Mesothelial cell of epicardium (in vitro differentiated cells): ENCODE data around the gene DNAL1. TPM values are rescaled to one million over a fixed set of nuclear protein-coding genes. Genes with fewer than 3 reads are reported as not detected.

Experiments
- DNase-seq, 2 experiments: peaks; one replicate each; pipeline ENCODE4 v3.0.0; 2021; ENCODE audit warnings: low spot score in 2 of 2; ENCODE audit not compliant: unreplicated experiment in 2 of 2
- H3K27ac Mint-ChIP-seq: 2 replicates; pipeline ENCODE4 v1.8.0; 2021; ENCODE audit warnings: mixed read lengths
- H3K27me3 Mint-ChIP-seq: 2 replicates; pipeline ENCODE4 v1.8.0; 2021; ENCODE audit warnings: low read depth, mixed read lengths
- H3K36me3 Mint-ChIP-seq: 2 replicates; pipeline ENCODE4 v1.8.0; 2021; ENCODE audit warnings: mixed read lengths
- H3K4me1 Mint-ChIP-seq: 2 replicates; pipeline ENCODE4 v1.8.0; 2021; ENCODE audit warnings: mixed read lengths
- H3K4me3 Mint-ChIP-seq: 2 replicates; pipeline ENCODE4 v1.8.0; 2021; ENCODE audit warnings: mild to moderate bottlenecking, moderate library complexity, mixed read lengths
- H3K9me3 Mint-ChIP-seq: 2 replicates; pipeline ENCODE4 v1.8.0; 2021; ENCODE audit warnings: mixed read lengths
- CTCF ChIP-seq: fragments of 200-600 bp; sonication (generic); IDR thresholded peaks from one replicate; pipeline ENCODE4 v1.5.0; 2021; ENCODE audit warnings: antibody characterized with exemption; ENCODE audit not compliant: unreplicated experiment
- total RNA-seq: library from RNA; stranded (reverse); gene quantifications from 3 replicates; pipeline ENCODE4 v1.2.1, GENCODE V29; 2021

The DNAL1 gene
- total RNA-seq, 1 donor from 2014 or later, result 13.8 TPM

GRCh38 chr14:73721101-73721821 lies 76.5 kb downstream of the DNAL1 start:
- Mint-ChIP-seq H3K36me3 (peaks cover 44% of the 10 kb centered on the region), H3K27me3 (no peaks in the 10 kb centered on the region), H3K4me1 (peaks cover 20% of the 10 kb centered on the region), H3K9me3 (no peaks in the 10 kb centered on the region), H3K4me3 (no peak overlapping the region), H3K27ac (no peak overlapping the region)
- no peak for TF ChIP-seq CTCF
- DNase-seq, result no peak

- TF ChIP-seq CTCF, result no peak
- Mint-ChIP-seq H3K4me3 (no peak overlapping the region), H3K27ac (no peak overlapping the region), H3K36me3 (peaks cover 47% of the 10 kb centered on the region), H3K27me3 (no peaks in the 10 kb centered on the region), H3K9me3 (no peaks in the 10 kb centered on the region), H3K4me1 (peaks cover 11% of the 10 kb centered on the region)
- DNase-seq, result no peak
Measured at GRCh38 chr14:73722581-73722980, 77.8 kb downstream of the DNAL1 start.

GRCh38 chr14:73723406-73723796 lies 78.6 kb downstream of the DNAL1 start:
- Mint-ChIP-seq H3K36me3 (peaks cover 44% of the 10 kb centered on the region), H3K27me3 (no peaks in the 10 kb centered on the region), H3K27ac (peak overlapping the region; percentile 28), H3K4me3 (no peak overlapping the region), H3K9me3 (no peaks in the 10 kb centered on the region), H3K4me1 (peaks cover 3% of the 10 kb centered on the region)
- DNase-seq, result no peak
- TF ChIP-seq CTCF, result no peak

GRCh38 chr14:73723797-73724661 lies 79.2 kb downstream of the DNAL1 start:
- TF ChIP-seq CTCF, result no peak
- peak overlapping the region; percentile 34 for H3K27ac Mint-ChIP-seq
- H3K36me3 Mint-ChIP-seq, result peaks cover 51% of the 10 kb centered on the region
- no peaks in the 10 kb centered on the region for H3K27me3 Mint-ChIP-seq
- no peaks in the 10 kb centered on the region for H3K9me3 Mint-ChIP-seq
- H3K4me1 Mint-ChIP-seq, result peaks cover 8% of the 10 kb centered on the region
- H3K4me3 Mint-ChIP-seq, result no peak overlapping the region
- DNase-seq, result no peak

- peaks cover 5% of the 10 kb centered on the region for H3K4me1 Mint-ChIP-seq
Measured at GRCh38 chr14:73724696-73725095, 79.9 kb downstream of the DNAL1 start.

More at GRCh38 chr14:73724696-73725095, 79.9 kb downstream of the DNAL1 start:
- H3K4me3 Mint-ChIP-seq, result no peak overlapping the region
- DNase-seq, result no peak
- H3K9me3 Mint-ChIP-seq, result no peaks in the 10 kb centered on the region
- peaks cover 51% of the 10 kb centered on the region for H3K36me3 Mint-ChIP-seq
- no peaks in the 10 kb centered on the region for H3K27me3 Mint-ChIP-seq
- TF ChIP-seq CTCF, result no peak
- H3K27ac Mint-ChIP-seq, result peak overlapping the region; percentile 34
